GM21360 (cell line): ENCODE measurements around the gene FBXL20.
"Not testable (repeated sequence)": the region's sequence is repeated elsewhere in the genome, so short reads cannot be mapped to it uniquely, and the experiment has no call there.

Experiments
- ATAC-seq: cut with Tn5 transposase; IDR thresholded peaks from one replicate; pipeline ENCODE4 v1.9.1; 2021; ENCODE audit warnings: mild to moderate bottlenecking, moderate library complexity; ENCODE audit not compliant: unreplicated experiment

The FBXL20 gene

GRCh38 chr17:39334008-39334744, 67.2 kb downstream of the FBXL20 start:
- ATAC-seq = not testable (repeated sequence)

DNA sequence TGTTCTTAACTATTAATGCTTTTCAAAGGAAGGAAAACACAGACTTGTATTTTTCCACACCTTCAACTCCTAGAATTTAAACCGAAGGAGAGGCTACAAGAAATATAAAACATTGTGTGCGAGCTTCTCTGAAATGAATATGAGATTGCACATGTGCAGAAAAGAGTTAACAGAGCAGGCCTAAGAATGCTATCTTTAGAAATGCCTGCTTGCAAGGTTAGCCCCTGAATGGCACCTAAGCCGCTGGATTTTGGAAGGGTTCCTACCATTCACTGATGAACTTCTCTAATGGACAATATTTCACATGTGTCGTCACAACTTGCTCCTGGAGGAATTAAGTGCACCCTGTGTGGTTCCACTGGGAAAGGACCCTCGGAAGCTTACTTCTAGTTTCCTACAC, 69.3 kb downstream of the FBXL20 start:
- no peak for ATAC-seq

- ATAC-seq = no peak
Measured at GRCh38 chr17:39328815-39329214, 72.6 kb downstream of the FBXL20 start.

DNA sequence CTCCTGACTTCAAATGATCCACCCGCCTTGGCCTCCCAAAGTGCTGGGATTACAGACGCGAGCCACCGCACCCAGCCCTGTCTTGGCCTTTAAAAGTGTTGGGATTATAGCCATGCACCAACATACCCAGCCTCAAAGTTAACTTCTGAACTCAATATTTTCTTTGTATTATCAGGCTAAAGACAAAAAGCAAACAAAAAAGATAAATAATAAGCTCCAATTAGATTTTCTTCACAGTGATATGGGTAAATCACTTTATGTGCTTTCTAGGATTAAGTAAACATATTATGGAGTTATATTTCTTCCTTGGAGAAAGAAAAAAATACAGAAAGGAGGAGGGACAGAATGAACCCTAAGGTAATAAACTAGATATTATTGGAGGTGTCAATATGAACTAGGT, 74.3 kb downstream of the FBXL20 start:
- ATAC-seq = no peak

DNA sequence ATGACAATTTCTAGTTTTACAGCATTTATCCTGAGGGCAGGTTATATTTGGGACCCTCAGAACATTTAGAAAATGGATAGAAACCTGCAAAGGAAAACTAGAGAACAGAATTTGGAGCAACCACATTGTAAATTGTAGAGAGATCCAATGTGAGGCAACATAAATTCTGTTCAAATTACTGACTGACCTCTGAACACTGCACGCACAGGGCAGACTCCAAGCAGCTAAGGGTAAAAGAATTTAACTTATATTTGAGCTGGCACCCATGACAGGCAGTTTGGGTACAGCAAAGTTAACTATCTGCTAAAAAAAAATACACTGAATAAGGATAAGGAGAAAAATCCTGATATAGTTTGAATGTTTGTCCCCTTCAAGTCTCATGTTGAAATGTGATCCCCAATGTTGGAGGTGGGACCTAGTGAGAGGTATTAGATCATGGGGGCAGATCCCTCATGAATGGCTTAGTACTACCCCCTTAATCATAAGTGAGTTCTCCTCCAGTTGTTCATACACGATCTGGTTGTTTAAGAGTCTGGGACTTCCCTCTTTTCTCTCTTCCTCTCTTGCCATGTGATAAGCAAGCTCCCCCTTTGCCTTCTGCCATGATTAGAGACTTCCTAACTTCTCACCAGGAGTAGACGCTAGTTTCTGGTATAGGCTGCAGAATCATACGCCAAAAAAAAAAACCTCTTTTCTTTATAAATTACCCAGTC, 75.7 kb downstream of the FBXL20 start:
- ATAC-seq = no peak

- ATAC-seq = no peak
Measured at GRCh38 chr17:39318636-39319035, 82.8 kb downstream of the FBXL20 start.

GRCh38 chr17:39306509-39307212, 94.8 kb downstream of the FBXL20 start:
- ATAC-seq = no peak

DNA sequence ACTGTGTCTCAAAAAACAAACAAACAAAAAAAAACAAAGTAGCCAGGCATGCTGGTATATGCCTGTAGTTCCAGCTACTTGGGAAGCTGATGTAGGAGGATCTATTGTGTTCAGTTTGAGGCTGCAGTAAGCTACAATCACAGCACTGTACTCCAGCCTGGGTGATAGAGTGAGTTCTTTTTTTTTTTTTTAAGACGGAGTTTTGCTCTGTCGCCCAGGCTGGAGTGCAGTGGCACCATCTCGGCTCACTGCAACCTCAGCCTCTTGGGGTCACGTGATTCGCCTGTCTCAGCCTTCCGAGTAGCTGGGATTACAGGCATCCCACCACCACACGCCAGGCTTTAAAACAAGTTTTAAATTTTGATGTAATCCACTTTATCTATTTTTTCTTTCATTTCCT, 95.4 kb downstream of the FBXL20 start:
- ATAC-seq = no peak

DNA sequence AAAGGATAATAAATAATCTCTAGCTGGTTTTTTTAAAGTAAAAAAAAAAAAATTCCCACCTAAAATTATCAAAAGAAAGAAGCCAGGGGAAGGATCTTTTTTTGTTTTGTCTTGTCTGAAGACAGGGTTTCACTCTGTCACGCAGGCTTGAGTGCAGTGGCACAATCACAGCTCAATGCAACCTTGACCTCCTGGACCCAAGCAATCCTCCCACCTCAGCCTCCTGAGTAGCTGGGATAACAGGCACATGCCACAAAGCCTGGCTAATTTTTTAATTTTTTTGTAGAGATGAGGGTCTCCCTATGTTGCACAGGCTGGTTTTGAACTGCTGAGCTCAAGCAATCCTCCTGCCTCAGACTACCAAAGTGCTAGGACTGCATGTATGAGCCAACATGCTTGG, 97.2 kb downstream of the FBXL20 start:
- ATAC-seq = no peak

DNA sequence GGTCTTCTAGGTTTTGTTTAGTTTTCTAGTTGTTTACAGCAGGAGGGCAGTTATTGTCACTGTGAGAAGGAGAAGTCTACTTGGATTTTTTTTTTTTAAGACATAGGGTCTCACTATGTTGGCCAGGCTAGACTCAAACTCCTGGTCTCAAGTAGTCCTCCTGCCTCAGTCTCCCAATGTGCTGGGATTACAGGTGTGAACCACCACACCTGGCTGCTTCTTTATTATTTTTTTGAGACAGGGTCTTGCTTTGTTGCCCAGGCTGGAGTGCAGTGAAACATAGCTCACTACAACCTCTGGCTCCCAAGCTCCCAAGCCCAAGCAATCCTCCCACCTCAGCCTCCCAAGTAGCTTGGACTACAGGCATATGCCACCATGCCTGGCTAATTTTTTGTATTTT, 107.4 kb downstream of the FBXL20 start:
- ATAC-seq = no peak

DNA sequence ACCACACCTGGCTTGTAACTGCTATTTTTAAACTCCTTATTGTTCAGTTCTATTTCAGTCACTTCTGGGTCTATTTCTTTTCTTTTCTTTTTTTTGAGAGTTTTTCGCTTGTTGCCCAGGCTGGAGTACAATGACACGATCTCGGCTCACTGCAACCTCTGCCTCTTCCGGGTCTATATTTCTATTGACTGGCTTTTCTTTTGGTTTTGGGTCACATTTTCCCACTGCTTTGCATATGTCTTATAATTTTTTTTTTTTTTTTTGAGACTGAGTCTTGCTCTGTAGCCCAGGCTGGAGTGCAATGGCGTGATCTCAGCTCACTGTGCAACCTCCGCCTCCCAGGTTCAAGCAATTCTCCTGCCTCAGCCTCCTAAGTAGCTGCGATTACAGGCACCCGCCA, 108.9 kb downstream of the FBXL20 start:
- not testable (repeated sequence) for ATAC-seq

DNA sequence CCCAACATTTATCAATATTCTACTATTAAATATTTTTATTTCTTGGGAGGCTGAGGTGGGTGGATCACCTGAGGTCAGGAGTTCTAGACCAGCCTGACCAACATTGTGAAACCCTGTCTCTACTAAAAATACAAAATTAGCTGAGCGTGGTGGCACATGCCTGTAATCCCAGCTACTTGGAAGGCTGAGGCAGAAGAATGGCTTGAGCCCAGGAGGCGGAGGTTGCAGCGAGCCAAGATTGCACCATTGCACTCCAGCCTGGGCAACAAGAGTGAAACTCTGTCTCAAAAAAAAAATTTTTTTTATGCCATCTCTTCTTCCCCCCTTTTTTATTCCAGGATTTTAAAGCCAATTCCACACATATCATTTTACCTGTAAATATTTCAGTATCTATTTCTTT, 114.9 kb downstream of the FBXL20 start:
- not testable (repeated sequence) for ATAC-seq

DNA sequence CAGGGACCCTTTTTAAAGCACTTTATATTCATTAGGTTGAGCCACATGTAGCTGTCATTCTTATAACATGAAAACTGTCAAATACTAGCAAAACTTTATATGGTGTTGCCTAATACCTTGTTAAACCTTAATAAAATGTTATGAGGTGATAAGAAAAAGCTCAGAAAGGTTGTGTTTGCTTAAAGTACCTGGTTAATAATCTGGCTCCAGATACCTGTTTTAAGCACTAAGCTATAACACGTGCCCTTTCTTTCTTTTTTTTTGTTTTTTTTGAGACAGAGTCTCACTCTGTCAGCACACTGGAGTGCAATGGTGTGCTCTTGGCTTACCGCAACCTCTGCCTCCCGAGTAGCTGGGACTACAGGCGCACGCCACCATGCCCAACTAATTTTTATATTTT, 116.7 kb downstream of the FBXL20 start:
- ATAC-seq = no peak

GRCh38 chr17:39283896-39284295, 117.5 kb downstream of the FBXL20 start:
- ATAC-seq = no peak

DNA sequence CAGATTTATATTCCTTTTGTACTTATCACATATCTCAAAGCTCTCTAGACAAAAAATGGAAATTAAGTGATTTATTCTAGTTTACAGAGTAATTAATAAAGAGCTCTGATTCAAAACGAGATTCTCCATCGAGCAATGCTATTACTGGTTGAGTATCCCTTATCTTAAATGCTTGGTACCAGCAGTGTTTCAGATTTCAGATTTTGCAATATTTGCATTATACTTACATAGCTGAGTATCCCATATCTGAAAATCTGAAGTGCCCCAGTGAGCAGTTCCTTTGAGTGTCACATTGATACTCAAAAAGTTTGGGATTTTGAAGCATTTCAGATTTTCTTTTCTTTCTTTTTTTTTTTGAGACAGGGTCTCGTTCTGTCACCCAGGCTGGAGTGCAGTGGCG, 118.3 kb downstream of the FBXL20 start:
- no peak for ATAC-seq

GRCh38 chr17:39281806-39282205, 119.6 kb downstream of the FBXL20 start:
- no peak for ATAC-seq

DNA sequence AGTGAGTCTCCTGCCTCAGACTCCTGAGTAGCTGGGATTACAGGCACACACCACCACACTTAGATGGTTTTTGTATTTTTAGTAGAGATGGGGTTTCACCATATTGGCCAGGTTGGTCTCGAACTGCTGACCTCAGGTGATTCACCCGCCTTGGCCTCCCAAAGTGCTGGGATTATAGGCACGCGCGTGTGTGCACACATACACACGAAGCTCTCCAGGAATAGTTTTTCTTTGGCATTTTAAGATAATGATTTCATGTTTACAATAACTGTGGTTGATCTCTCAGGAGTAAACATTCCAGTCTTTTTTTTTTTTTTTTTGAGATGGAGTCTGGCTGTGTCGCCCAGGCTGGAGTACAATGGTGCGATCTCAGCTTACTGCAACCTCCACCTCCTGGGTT, 123.2 kb downstream of the FBXL20 start:
- ATAC-seq = not testable (repeated sequence)

- no peak for ATAC-seq
Measured at GRCh38 chr17:39277110-39277509, 124.3 kb downstream of the FBXL20 start.

DNA sequence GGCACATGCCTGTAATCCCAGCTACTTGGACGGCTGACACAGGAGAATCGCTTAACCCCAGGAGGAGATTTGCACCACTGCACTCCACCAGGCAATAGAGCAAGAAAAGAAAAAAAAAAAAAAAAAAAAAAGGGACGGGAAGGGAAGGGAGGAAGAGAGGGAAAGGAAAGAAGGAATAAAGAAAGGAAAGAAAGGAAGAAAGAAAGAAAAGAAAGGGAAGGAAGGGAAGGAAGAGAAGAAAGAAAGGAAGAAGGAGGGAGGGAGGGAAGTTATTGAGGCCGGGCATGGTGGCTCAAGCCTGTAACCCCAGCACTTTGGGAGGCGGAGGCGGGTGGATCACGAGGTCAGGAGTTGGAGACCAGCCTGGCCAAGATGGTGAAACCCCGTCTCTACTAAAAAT, 125.3 kb downstream of the FBXL20 start:
- ATAC-seq = no peak

DNA sequence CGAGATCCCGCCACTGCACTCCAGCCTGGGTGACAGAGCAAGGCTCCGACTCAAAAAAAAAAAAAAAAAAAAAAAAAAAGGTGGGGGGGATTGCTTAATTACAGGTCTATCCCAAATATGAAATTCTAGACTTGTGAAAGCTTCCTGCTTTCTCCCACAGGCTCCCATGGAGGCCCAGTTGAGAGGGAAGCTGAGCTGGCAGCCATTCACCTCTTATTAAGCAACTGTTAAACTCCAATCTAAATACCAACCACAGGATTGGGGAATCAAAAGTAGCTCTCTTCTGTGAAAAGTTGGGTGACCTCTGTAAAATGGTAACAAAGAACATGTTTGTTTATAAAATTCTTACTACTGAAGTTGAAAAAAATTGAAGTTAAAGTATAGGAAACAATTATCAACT, 129.9 kb downstream of the FBXL20 start:
- no peak for ATAC-seq

DNA sequence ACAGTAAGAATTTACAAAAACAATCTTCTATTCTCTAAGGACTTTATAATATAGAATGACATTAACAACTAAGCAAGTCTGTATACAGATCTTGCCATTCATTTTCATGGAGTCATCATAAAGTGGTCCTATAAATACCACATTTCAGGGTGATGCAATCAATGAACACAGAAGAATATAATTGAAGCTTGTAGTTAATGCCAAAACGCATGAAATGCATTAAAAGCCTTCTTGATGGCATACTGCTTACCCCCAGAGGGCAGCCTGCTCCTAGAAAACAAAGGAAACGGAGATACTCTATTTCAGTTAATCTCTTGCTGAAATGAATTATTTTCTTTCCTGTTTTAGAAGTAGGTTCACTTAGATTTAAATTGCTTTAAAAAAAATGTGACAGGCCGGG, 130.5 kb downstream of the FBXL20 start:
- ATAC-seq = no peak

DNA sequence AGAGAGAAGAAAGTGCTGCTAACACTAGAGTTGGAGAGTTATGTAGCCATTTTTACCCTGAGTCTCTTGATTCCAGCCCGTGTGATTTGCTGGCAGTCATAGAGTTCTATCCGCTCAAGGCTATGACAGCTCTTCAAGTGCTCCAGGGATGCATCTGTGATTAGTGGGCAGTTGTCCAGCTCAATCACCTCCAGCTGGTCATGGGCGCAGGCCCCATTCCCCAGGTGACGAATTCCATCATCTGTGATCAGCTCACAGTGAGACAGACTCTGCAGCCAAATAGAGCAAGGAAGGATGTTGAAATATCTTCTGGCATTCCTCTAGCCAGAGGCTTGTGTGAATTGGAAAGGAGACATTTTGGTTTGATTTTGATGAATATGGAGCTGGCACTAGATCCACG, 137.3 kb downstream of the FBXL20 start:
- no peak for ATAC-seq
